Muscle of leg (tissue), 11 donors: ENCODE data around the gene DCDC2. TPM values are rescaled to one million over a fixed set of nuclear protein-coding genes. Genes with fewer than 3 reads are reported as not detected.
"Not testable (repeated sequence)": the region's sequence is repeated elsewhere in the genome, so short reads cannot be mapped to it uniquely, and the experiment has no call there.

Experiments used
- DNase-seq: peaks from one replicate; pipeline ENCODE4 v3.0.0; 2013
- H3K27ac ChIP-seq: one replicate; pipeline ENCODE4 v1.5.1; 2013; ENCODE audit warnings: mild to moderate bottlenecking, low read length, control low read depth
- H3K27me3 ChIP-seq: one replicate; pipeline ENCODE4 v1.6.1; 2013; ENCODE audit warnings: low read length; ENCODE audit not compliant: control insufficient read depth, insufficient read depth
- H3K36me3 ChIP-seq: one replicate; pipeline ENCODE4 v1.6.1; 2013; ENCODE audit warnings: low read length; ENCODE audit not compliant: control insufficient read depth, insufficient read depth
- H3K4me1 ChIP-seq: one replicate; pipeline ENCODE4 v1.6.1; 2013; ENCODE audit warnings: low read length; ENCODE audit not compliant: control insufficient read depth, insufficient read depth
- H3K4me3 ChIP-seq: one replicate; pipeline ENCODE4 v1.5.1; 2013; ENCODE audit warnings: low read length, control low read depth
- H3K9me3 ChIP-seq: replicated peaks from 2 replicates; pipeline ENCODE4 v1.6.1; 2013; ENCODE audit warnings: low read depth, low read length; ENCODE audit not compliant: control insufficient read depth
- WGBS: methylation state at CpG from one replicate; pipeline ENCODE4 v1.1.5; 2013; ENCODE audit warnings: missing lambda C conversion rate; ENCODE audit not compliant: insufficient coverage; 5-methylcytosine and 5-hydroxymethylcytosine counted together
- polyA plus RNA-seq, 8 donors: library from polyadenylated mRNA; unstranded; fragments of 120-200 nt; gene quantifications; one replicate each; pipeline versions ENCODE4 v1.2.1 to v1.2.3, GENCODE V29; 2013; ENCODE audit warnings: inconsistent platforms in 1 of 8, low replicate concordance in 1 of 8; ENCODE audit not compliant: insufficient read length in 8 of 8, insufficient read depth in 1 of 8
- total RNA-seq: library from RNA; stranded (reverse); fragments of 120-200 nt; gene quantifications from one replicate; pipeline ENCODE4 v1.2.4, GENCODE V29; 2013

Gene DCDC2
- total and polyA plus RNA-seq, 9 donors = 0.04 to 0.60 (median 0.17) TPM

DNA sequence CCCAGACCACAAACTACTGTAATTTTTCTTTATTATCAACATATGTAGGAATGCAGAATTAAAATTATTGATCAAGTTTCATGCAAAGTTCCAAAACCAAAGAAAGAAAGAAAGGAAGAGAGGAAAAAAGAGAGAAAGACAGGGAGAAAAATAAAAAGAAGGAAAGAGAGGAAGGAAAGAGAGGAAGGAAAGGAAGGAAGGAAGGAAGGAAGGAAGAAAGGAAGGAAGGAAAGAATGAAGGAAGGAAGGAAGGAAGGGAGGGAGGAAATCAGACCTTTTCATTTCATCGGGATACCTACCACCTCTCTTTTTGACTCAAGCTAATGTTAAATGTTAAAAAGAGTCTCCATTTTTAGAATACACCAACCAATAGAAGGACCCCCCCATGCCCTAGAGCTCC lies 31.9 kb downstream of the DCDC2 start:
- Histone ChIP-seq H3K27ac (no peak overlapping the region), H3K9me3 (no peaks in the 10 kb centered on the region), H3K4me1 (no peaks in the 10 kb centered on the region), H3K27me3 (no peaks in the 10 kb centered on the region), H3K4me3 (no peak overlapping the region), H3K36me3 (no peaks in the 10 kb centered on the region)
- no peak for DNase-seq
- no CpG with 5 or more reads among the region's 1 CpG for WGBS

- Histone ChIP-seq H3K4me1 (no peaks in the 10 kb centered on the region), H3K27ac (no peak overlapping the region), H3K27me3 (no peaks in the 10 kb centered on the region), H3K4me3 (no peak overlapping the region), H3K36me3 (no peaks in the 10 kb centered on the region), H3K9me3 (no peaks in the 10 kb centered on the region)
- DNase-seq = no peak
- WGBS = no CpG with 5 or more reads among the region's 1 CpG
These were observed 33.2 kb downstream of the DCDC2 start for GRCh38 chr6:24324617-24325016.

- no peak for DNase-seq
- H3K4me3 ChIP-seq = no peak overlapping the region
- WGBS = no CpG with 5 or more reads among the region's 1 CpG
- H3K9me3 ChIP-seq = no peaks in the 10 kb centered on the region
- H3K4me1 ChIP-seq = no peaks in the 10 kb centered on the region
- H3K27me3 ChIP-seq = no peaks in the 10 kb centered on the region
- no peaks in the 10 kb centered on the region for H3K36me3 ChIP-seq
- no peak overlapping the region for H3K27ac ChIP-seq
These were observed 34.1 kb downstream of the DCDC2 start for GRCh38 chr6:24323632-24324337.

DNA sequence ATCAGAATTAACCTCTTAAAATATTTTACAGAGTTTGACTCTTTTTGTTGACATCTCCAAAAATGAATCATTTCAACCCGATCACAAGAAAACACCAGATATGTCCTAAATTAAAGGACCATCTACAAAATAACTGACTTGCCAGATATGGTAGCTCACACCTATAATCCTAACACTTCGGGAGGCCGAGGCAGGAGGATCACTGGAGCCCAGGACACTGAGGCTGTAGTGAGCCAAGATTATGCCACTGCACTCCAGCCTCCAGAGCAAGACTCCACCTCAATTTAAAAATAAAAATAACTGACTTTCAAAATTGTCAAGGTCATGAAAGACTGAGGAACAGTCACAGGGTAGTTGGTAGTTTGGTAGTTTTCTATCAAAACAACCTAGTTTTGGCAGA lies 34.9 kb downstream of the DCDC2 start:
- no peaks in the 10 kb centered on the region for H3K9me3 ChIP-seq
- no CpG with 5 or more reads among the region's 3 CpGs for WGBS
- no peak overlapping the region for H3K4me3 ChIP-seq
- no peak for DNase-seq
- no peaks in the 10 kb centered on the region for H3K27me3 ChIP-seq
- no peaks in the 10 kb centered on the region for H3K4me1 ChIP-seq
- no peak overlapping the region for H3K27ac ChIP-seq
- H3K36me3 ChIP-seq = no peaks in the 10 kb centered on the region

GRCh38 chr6:24322446-24322845 lies 35.4 kb downstream of the DCDC2 start:
- DNase-seq, H3K36me3 ChIP-seq, H3K4me3 ChIP-seq, H3K9me3 ChIP-seq, H3K4me1 ChIP-seq, H3K27me3 ChIP-seq, H3K27ac ChIP-seq: not testable (repeated sequence)
- 50% methylated on average over 1 of the region's 3 CpGs for WGBS

GRCh38 chr6:24321538-24322162 lies 36.2 kb downstream of the DCDC2 start:
- H3K9me3 ChIP-seq = no peaks in the 10 kb centered on the region
- H3K27ac ChIP-seq = no peak overlapping the region
- H3K4me1 ChIP-seq = no peaks in the 10 kb centered on the region
- H3K4me3 ChIP-seq = no peak overlapping the region
- WGBS = no CpG with 5 or more reads among the region's 5 CpGs
- no peaks in the 10 kb centered on the region for H3K27me3 ChIP-seq
- no peak for DNase-seq
- no peaks in the 10 kb centered on the region for H3K36me3 ChIP-seq

DNA sequence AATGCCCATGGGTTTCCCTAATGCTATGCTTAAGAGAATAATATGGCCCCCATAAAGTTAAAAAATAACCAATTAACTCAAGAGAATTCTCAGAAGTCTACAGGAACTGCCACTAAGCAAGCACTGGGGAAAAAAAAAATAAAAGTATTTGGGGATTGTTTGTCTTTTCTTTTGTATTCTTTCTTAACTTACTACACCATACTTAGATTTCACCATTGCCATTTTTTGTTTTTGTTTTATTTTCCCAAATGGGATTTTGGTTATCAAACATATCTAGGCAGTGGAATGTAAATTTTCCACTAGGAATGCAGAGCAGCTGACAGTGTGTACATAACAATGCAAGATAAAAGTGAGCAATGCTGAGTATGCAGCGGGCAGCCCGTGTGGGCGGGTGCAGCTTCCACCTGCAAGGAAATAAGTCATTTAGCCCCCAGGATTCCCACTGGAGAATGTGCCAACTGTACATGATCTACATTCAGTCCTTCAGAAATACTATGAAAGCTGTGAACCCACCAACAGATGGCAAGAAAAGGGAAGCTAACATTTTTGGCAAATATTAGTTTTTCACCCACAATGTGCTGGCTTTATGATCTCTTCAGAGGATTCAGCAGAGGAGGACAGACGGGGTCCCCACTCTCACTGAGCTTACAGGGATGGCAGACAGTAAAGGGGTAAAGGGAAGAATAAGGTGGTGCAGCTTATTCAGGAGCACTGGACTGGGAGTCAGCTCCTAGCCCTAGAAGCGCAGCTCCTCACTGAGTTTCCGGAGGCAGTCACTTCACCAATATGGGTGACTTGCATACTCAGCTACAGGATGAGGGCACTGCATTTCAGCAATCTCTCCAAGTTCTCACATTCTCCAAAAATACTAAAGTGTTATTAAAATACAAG lies 44.4 kb downstream of the DCDC2 start:
- Histone ChIP-seq H3K4me1 (peaks cover 2% of the 10 kb centered on the region), H3K36me3 (no peaks in the 10 kb centered on the region), H3K27ac (no peak overlapping the region), H3K4me3 (no peak overlapping the region), H3K27me3 (no peaks in the 10 kb centered on the region), H3K9me3 (no peaks in the 10 kb centered on the region)
- no CpG with 5 or more reads among the region's 6 CpGs for WGBS
- DNase-seq = no peak

- not testable (repeated sequence) for H3K27ac ChIP-seq, DNase-seq, H3K36me3 ChIP-seq, H3K4me1 ChIP-seq, H3K9me3 ChIP-seq, H3K4me3 ChIP-seq, H3K27me3 ChIP-seq
- 80% methylated on average over 4 of the region's 4 CpGs for WGBS
These were observed 46.1 kb downstream of the DCDC2 start for GRCh38 chr6:24311775-24312174.

DNA sequence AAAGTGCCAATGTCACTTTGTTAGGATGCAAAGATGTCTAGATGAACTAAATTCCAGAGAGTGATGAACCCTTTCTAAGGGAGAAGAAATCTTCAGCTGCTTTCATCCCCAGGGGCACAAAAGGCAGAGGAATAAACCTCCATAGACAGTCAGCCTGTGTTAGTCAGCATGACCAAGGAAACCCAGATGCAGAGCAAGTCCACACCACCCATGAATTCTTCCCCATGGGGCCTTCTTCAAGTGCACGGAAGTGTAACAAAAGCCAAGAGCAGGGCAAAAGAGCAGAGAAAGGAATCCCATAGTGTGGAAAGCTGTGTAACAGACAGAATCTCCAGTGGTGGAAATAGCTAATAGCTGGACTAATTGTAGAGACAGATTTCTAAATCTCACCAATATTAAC lies 50.0 kb downstream of the DCDC2 start:
- no peaks in the 10 kb centered on the region for H3K36me3 ChIP-seq
- no CpG with 5 or more reads among the region's 1 CpG for WGBS
- no peaks in the 10 kb centered on the region for H3K4me1 ChIP-seq
- no peak overlapping the region for H3K4me3 ChIP-seq
- no peak for DNase-seq
- no peaks in the 10 kb centered on the region for H3K27me3 ChIP-seq
- no peak overlapping the region for H3K27ac ChIP-seq
- no peaks in the 10 kb centered on the region for H3K9me3 ChIP-seq

- DNase-seq = no peak
- H3K27me3 ChIP-seq = no peaks in the 10 kb centered on the region
- H3K9me3 ChIP-seq = no peaks in the 10 kb centered on the region
- no peaks in the 10 kb centered on the region for H3K4me1 ChIP-seq
- WGBS = no CpG with 5 or more reads among the region's 1 CpG
- H3K27ac ChIP-seq = no peak overlapping the region
- no peaks in the 10 kb centered on the region for H3K36me3 ChIP-seq
- H3K4me3 ChIP-seq = no peak overlapping the region
These were observed 50.9 kb downstream of the DCDC2 start for GRCh38 chr6:24306936-24307335.
